H9 (cell line): ENCODE results near the gene PAK5. TPM values are rescaled to one million over a fixed set of nuclear protein-coding genes. Genes with fewer than 3 reads are reported as not detected.
A peak's percentile ranks its signal among the peaks of the same experiment; 100 is the strongest.

Experiments
- DNase-seq: peaks from one replicate; pipeline ENCODE4 v3.0.0-alpha.2; 2017
- H2AFZ ChIP-seq: one replicate; pipeline ENCODE4 v1.6.1; 2013; ENCODE audit warnings: mild to moderate bottlenecking, low read length, control low read depth, moderate library complexity
- H2AK5ac ChIP-seq: 2 replicates; pipeline ENCODE4 v1.6.1; 2013; ENCODE audit warnings: low read length, control low read depth, mixed read lengths; ENCODE audit not compliant: insufficient read length
- H2BK120ac ChIP-seq: one replicate; pipeline ENCODE4 v1.6.1; 2013; ENCODE audit warnings: low read depth, mild to moderate bottlenecking, low read length, control low read depth, inconsistent platforms; ENCODE audit not compliant: poor library complexity, severe bottlenecking
- H2BK12ac ChIP-seq: 2 replicates; pipeline ENCODE4 v1.6.1; 2013; ENCODE audit warnings: low read length, control low read depth, mixed read lengths, low read depth; ENCODE audit not compliant: insufficient read length
- H2BK15ac ChIP-seq: 2 replicates; pipeline ENCODE4 v1.6.1; 2013; ENCODE audit warnings: low read depth, low read length, control low read depth
- H2BK20ac ChIP-seq: one replicate; pipeline ENCODE4 v1.6.1; 2013; ENCODE audit warnings: low read depth, mild to moderate bottlenecking, low read length, control low read depth, inconsistent platforms; ENCODE audit not compliant: poor library complexity, severe bottlenecking
- H2BK5ac ChIP-seq: 2 replicates; pipeline ENCODE4 v1.6.1; 2013; ENCODE audit warnings: low read length, control low read depth, mixed read lengths; ENCODE audit not compliant: insufficient read length
- H3K14ac ChIP-seq: 2 replicates; pipeline ENCODE4 v1.6.1; 2013; ENCODE audit warnings: low read length, control low read depth; ENCODE audit not compliant: insufficient read depth
- H3K18ac ChIP-seq: 2 replicates; pipeline ENCODE4 v1.6.1; 2013; ENCODE audit warnings: low read depth, mild to moderate bottlenecking, mixed read lengths, low read length, control low read depth; ENCODE audit not compliant: insufficient read length
- H3K23ac ChIP-seq: 2 replicates; pipeline ENCODE4 v1.6.1; 2013; ENCODE audit warnings: low read length, control low read depth, mixed read lengths, low read depth; ENCODE audit not compliant: insufficient read length
- H3K23me2 ChIP-seq: 2 replicates; pipeline ENCODE4 v1.6.1; 2013; ENCODE audit warnings: low read depth, mild to moderate bottlenecking, mixed read lengths, low read length, control low read depth; ENCODE audit not compliant: insufficient read length, poor library complexity, severe bottlenecking
- H3K27ac ChIP-seq: 2 replicates; pipeline ENCODE4 v1.5.1; 2013; ENCODE audit warnings: low read length, control low read depth, mixed read lengths, low read depth; ENCODE audit not compliant: insufficient read length
- H3K27me3 ChIP-seq: 2 replicates; pipeline ENCODE4 v1.6.1; 2013; ENCODE audit warnings: low read length, control low read depth, inconsistent platforms; ENCODE audit not compliant: insufficient read depth
- H3K4ac ChIP-seq: 2 replicates; pipeline ENCODE4 v1.6.1; 2013; ENCODE audit warnings: low read depth, mild to moderate bottlenecking, control low read depth, inconsistent platforms, low read length, moderate library complexity
- H3K4me1 ChIP-seq: 2 replicates; pipeline ENCODE4 v1.6.1; 2013; ENCODE audit warnings: low read length, control low read depth, inconsistent platforms; ENCODE audit not compliant: insufficient read depth
- H3K4me2 ChIP-seq: 2 replicates; pipeline ENCODE4 v1.6.1; 2013; ENCODE audit warnings: low read length, control low read depth, mixed read lengths; ENCODE audit not compliant: insufficient read length, insufficient read depth
- H3K56ac ChIP-seq: 2 replicates; pipeline ENCODE4 v1.6.1; 2013; ENCODE audit warnings: low read depth, mild to moderate bottlenecking, mixed read lengths, low read length, control low read depth; ENCODE audit not compliant: insufficient read length
- H3K79me1 ChIP-seq: 2 replicates; pipeline ENCODE4 v1.6.1; 2013; ENCODE audit warnings: low read depth, mild to moderate bottlenecking, moderate library complexity, low read length, control low read depth, inconsistent platforms; ENCODE audit not compliant: insufficient read depth, poor library complexity, severe bottlenecking
- H3K79me2 ChIP-seq: 2 replicates; pipeline ENCODE4 v1.6.1; 2013; ENCODE audit warnings: low read length, control low read depth, inconsistent platforms; ENCODE audit not compliant: insufficient read depth
- H3K9ac ChIP-seq: 2 replicates; pipeline ENCODE4 v1.6.1; 2013; ENCODE audit warnings: low read length, control low read depth, mixed read lengths; ENCODE audit not compliant: insufficient read length; ENCODE audit errors: extremely low read depth
- H3K9me3 ChIP-seq: one replicate; pipeline ENCODE4 v1.6.1; 2013; ENCODE audit warnings: low read depth, low read length, inconsistent platforms; ENCODE audit not compliant: control insufficient read depth
- H3T11ph ChIP-seq: one replicate; pipeline ENCODE4 v1.6.1; 2013; ENCODE audit warnings: mild to moderate bottlenecking, low read length, control low read depth, inconsistent platforms
- H4K20me1 ChIP-seq: one replicate; pipeline ENCODE4 v1.6.1; 2013; ENCODE audit not compliant: control insufficient read depth, insufficient read length, insufficient read depth
- H4K5ac ChIP-seq: 2 replicates; pipeline ENCODE4 v1.6.1; 2013; ENCODE audit warnings: low read depth, mild to moderate bottlenecking, mixed read lengths, low read length, control low read depth; ENCODE audit not compliant: insufficient read length
- H4K8ac ChIP-seq: replicated peaks from 2 replicates; pipeline ENCODE4 v1.6.1; 2013; ENCODE audit warnings: low read length, control low read depth, mixed read lengths, low read depth; ENCODE audit not compliant: insufficient read length
- H4K91ac ChIP-seq: 2 replicates; pipeline ENCODE4 v1.6.1; 2013; ENCODE audit warnings: low read depth, mild to moderate bottlenecking, moderate library complexity, mixed read lengths, low read length, control low read depth; ENCODE audit not compliant: insufficient read length
- H3K27ac Mint-ChIP-seq, 3 experiments: 2 replicates in 2 of 3; 3 replicates in 1 of 3; pipeline ENCODE4 v1.8.0; 2020 to 2021; ENCODE audit warnings: mixed read lengths in 3 of 3, mild to moderate bottlenecking in 1 of 3, moderate library complexity in 1 of 3
- H3K27me3 Mint-ChIP-seq: 2 replicates; pipeline ENCODE4 v1.8.0; 2021; ENCODE audit warnings: low read depth, mild to moderate bottlenecking, moderate library complexity, mixed read lengths
- H3K36me3 Mint-ChIP-seq, 3 experiments: 2 replicates in 2 of 3; 3 replicates in 1 of 3; pipeline ENCODE4 v1.8.0; 2020 to 2021; ENCODE audit warnings: low read depth in 3 of 3, mixed read lengths in 3 of 3; ENCODE audit not compliant: insufficient read depth in 1 of 3
- H3K4me1 Mint-ChIP-seq, 2 experiments: 2 replicates each; pipeline ENCODE4 v1.8.0; 2020; ENCODE audit warnings: mixed read lengths in 2 of 2
- H3K4me3 Mint-ChIP-seq, 2 experiments: 2 replicates in 1 of 2; 3 replicates in 1 of 2; pipeline ENCODE4 v1.8.0; 2020 to 2021; ENCODE audit warnings: mild to moderate bottlenecking in 2 of 2, mixed read lengths in 2 of 2, moderate library complexity in 1 of 2
- H3K9me3 Mint-ChIP-seq, 2 experiments: 2 replicates in 1 of 2; 3 replicates in 1 of 2; pipeline ENCODE4 v1.8.0; 2020; ENCODE audit warnings: mild to moderate bottlenecking in 2 of 2, mixed read lengths in 2 of 2, moderate library complexity in 1 of 2
- CTCF ChIP-seq: fragments of 200-600 bp; sonication (generic); conservative IDR thresholded peaks from 3 replicates; pipeline ENCODE4 v1.8.0; 2021; ENCODE audit warnings: antibody characterized with exemption, mild to moderate bottlenecking
- WGBS: extraction: QIAGEN DNeasy Blood & Tissue Kit; methylation state at CpG from one replicate; pipeline ENCODE4 v1.1.7; 2013; ENCODE audit warnings: missing lambda C conversion rate, low lambda C conversion rate, mixed read lengths; ENCODE audit not compliant: insufficient read length; ENCODE audit errors: extremely low coverage; 5-methylcytosine and 5-hydroxymethylcytosine counted together
- total RNA-seq: library from RNA; stranded (reverse); gene quantifications from 2 replicates; pipeline ENCODE4 v1.2.1, GENCODE V29; 2021

The PAK5 gene
- total RNA-seq, 1 experiment from 2014 or later = 0.20 TPM

- no peak for DNase-seq
Measured at GRCh38 chr20:9686455-9686854, 152.4 kb downstream of the PAK5 start.

More at GRCh38 chr20:9686455-9686854, 152.4 kb downstream of the PAK5 start:
- no peak overlapping the region for H4K5ac ChIP-seq
- no peak overlapping the region for H3K18ac ChIP-seq
- H3K23ac ChIP-seq = no peak overlapping the region
- H3K9me3 Mint-ChIP-seq = no peaks in the 10 kb centered on the region
- H3K27me3 Mint-ChIP-seq = no peaks in the 10 kb centered on the region
- H4K91ac ChIP-seq = no peak overlapping the region
- no peaks in the 10 kb centered on the region for H3K79me2 ChIP-seq
- H4K20me1 ChIP-seq = no peaks in the 10 kb centered on the region
- no peak overlapping the region for H3K9ac ChIP-seq
- H3K4me3 Mint-ChIP-seq = no peak overlapping the region
- no peak for TF ChIP-seq CTCF
- H3K4me2 ChIP-seq = no peak overlapping the region
- H3K4ac ChIP-seq = no peak overlapping the region
- no peaks in the 10 kb centered on the region for H3K9me3 ChIP-seq
- no peak overlapping the region for H3T11ph ChIP-seq
- H3K36me3 Mint-ChIP-seq = no peaks in the 10 kb centered on the region
- H3K23me2 ChIP-seq = no peaks in the 10 kb centered on the region
- no peak overlapping the region for H4K8ac ChIP-seq
- no peaks in the 10 kb centered on the region for H3K79me1 ChIP-seq
- no peaks in the 10 kb centered on the region for H3K27me3 ChIP-seq
- H3K27ac ChIP-seq = no peak overlapping the region
- no peak overlapping the region for H2BK12ac ChIP-seq
- H2BK15ac ChIP-seq = no peak overlapping the region
- H3K14ac ChIP-seq = no peak overlapping the region
- peak overlapping the region in 2 of 3 experiments; percentile 29 to 52; a peak in 4 of 7 replicates for H3K27ac Mint-ChIP-seq
- H2BK20ac ChIP-seq = no peak overlapping the region
- no peak overlapping the region for H3K56ac ChIP-seq
- H2BK120ac ChIP-seq = no peak overlapping the region
- H3K4me1 Mint-ChIP-seq = peaks cover 7 to 14% of the 10 kb centered on the region in 2 experiments
- no CpG with 5 or more reads among the region's 4 CpGs for WGBS
- H2AFZ ChIP-seq = no peak overlapping the region
- H3K4me1 ChIP-seq = no peaks in the 10 kb centered on the region
- H2BK5ac ChIP-seq = no peak overlapping the region
- no peak overlapping the region for H2AK5ac ChIP-seq
